Panc1 (cell line): ENCODE data around the gene SERP2. TPM values are rescaled to one million over a fixed set of nuclear protein-coding genes. Genes with fewer than 3 reads are reported as not detected.

Source experiments
- ATAC-seq: fragments of 200-7000 bp; cut with Tn5 transposase; 2 replicates; pipeline ENCODE4 v1.9.1; 2020; ENCODE audit warnings: mild to moderate bottlenecking, moderate library complexity
- BruUV-seq: library from RNA; stranded (reverse); fragments of 400-500 nt; replicated peaks from 2 replicates; lab custom pipeline; 2021; lab: Mats Ljungman, UMichigan
- CTCF ChIA-PET: fragments of 300-600 bp; sonication (Branson Sonifier 250); formaldehyde crosslinking; loops from one replicate; lab custom pipeline; 2022; ENCODE audit warnings: antibody characterized with exemption; lab: Charles Lee
- POLR2A ChIA-PET: fragments of 300-600 bp; sonication (Branson Sonifier 250); formaldehyde crosslinking; loops from one replicate; lab custom pipeline; 2022; ENCODE audit warnings: antibody characterized with exemption; lab: Charles Lee
- DNase-seq: peaks from one replicate; pipeline ENCODE4 v3.0.0-alpha.2; 2010; ENCODE audit warnings: low read depth, low spot score
- H3K27ac ChIP-seq: 2 replicates; pipeline ENCODE4 v1.5.1; 2011; ENCODE audit warnings: mild to moderate bottlenecking, low read length, inconsistent platforms
- H3K27me3 ChIP-seq: fragments of 200-500 bp; sonication (Bioruptor generic); 2 replicates; pipeline ENCODE4 v1.6.0; 2014; ENCODE audit warnings: low read length, inconsistent platforms; ENCODE audit not compliant: control insufficient read depth, insufficient read depth
- H3K36me3 ChIP-seq: fragments of 200-500 bp; sonication (Bioruptor generic); 2 replicates; pipeline ENCODE4 v1.5.1; 2014; ENCODE audit warnings: inconsistent platforms, mild to moderate bottlenecking, low read length, moderate library complexity; ENCODE audit not compliant: control insufficient read depth, insufficient read depth
- H3K4me1 ChIP-seq: 2 replicates; pipeline ENCODE4 v1.5.1; 2011; ENCODE audit warnings: inconsistent platforms, mild to moderate bottlenecking, low read length, moderate library complexity; ENCODE audit not compliant: control insufficient read depth, insufficient read depth
- H3K4me3 ChIP-seq, 2 experiments: 2 replicates each; pipeline ENCODE4 v1.5.1; 2011 to 2012; ENCODE audit warnings: low read depth in 2 of 2, low read length in 2 of 2, mild to moderate bottlenecking in 2 of 2, inconsistent platforms in 1 of 2, moderate library complexity in 1 of 2
- H3K9me3 ChIP-seq: fragments of 200-500 bp; sonication (Bioruptor generic); 2 replicates; pipeline ENCODE4 v1.5.1; 2014; ENCODE audit warnings: low read depth, mild to moderate bottlenecking, inconsistent platforms, low read length, moderate library complexity; ENCODE audit not compliant: control insufficient read depth, insufficient read depth
- CTCF ChIP-seq: fragments of 450-650 bp; IDR thresholded peaks from 2 replicates; pipeline ENCODE4 v1.5.1; 2017; ENCODE audit warnings: mild to moderate bottlenecking
- POLR2AphosphoS5 ChIP-seq: IDR thresholded peaks from 2 replicates; pipeline ENCODE4 v1.6.1; 2012; ENCODE audit warnings: mild to moderate bottlenecking, low read depth, low read length, moderate library complexity
- SIN3A ChIP-seq: IDR thresholded peaks from 2 replicates; pipeline ENCODE4 v1.6.1; 2012; ENCODE audit warnings: low read depth, mild to moderate bottlenecking, low read length, moderate library complexity, borderline replicate concordance; ENCODE audit not compliant: insufficient read depth
- TCF7L2 ChIP-seq: IDR thresholded peaks from 2 replicates; pipeline ENCODE4 v1.6.1; 2011; ENCODE audit warnings: mild to moderate bottlenecking, low read depth, low read length, inconsistent platforms
- in situ Hi-C: cut with HindIII; loops from 2 replicates; pipeline ENCODE4 v1.10.0; 2016; ENCODE audit warnings: low sequenced_read_pairs, low pct_unique_long_range_greater_than_20kb
- intact Hi-C: fragments of 100-400 bp; cut with micrococcal nuclease; formaldehyde crosslinking; loops from one replicate; pipeline ENCODE4 v1.10.0; 2022; ENCODE audit not compliant: unreplicated experiment
- total RNA-seq: library from RNA; stranded (reverse); gene quantifications from one replicate; pipeline ENCODE4 v1.2.1, GENCODE V29; 2021; ENCODE audit not compliant: unreplicated experiment
- TF ChIP-seq, protein P1 (sequence below), 2 experiments: IDR thresholded peaks; 2 replicates each; pipeline ENCODE4 v1.6.1; 2011 to 2012; ENCODE audit warnings: low read depth in 2 of 2, control low read depth in 1 of 2, low read length in 1 of 2, mild to moderate bottlenecking in 1 of 2, moderate library complexity in 1 of 2; ENCODE audit not compliant: insufficient read depth in 1 of 2

SERP2 gene
- total RNA-seq, 1 experiment from 2014 or later = 0.18 TPM

DNA sequence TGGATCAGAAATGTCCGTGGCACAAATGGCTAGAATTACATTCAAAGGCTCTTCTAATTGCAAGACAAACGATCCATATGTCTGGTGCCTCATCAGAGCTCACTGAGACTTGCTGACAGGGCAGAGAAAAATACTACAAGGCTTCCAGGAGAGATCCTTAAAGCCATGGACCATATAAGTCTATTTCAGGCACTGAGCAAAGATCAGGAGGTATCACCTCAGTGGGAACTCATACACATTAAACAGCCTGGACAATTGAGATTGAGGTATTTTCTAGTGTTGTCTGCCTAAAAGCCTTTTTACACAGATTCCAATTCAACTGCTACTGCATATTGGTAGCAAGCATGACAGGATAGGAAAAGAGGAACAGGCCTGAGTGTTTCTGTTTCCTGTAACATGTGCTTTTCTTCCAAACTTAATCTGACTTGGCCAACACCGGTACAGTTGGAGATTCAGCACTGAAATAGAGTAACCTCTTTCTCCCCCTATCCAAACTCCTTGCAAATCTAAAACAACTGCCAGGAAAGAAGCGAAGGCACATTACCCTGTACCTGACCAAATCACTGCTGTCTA, 65.9 kb downstream of the SERP2 start:
- no peak for DNase-seq
- H3K27me3 ChIP-seq = no peaks in the 10 kb centered on the region
- POLR2A ChIA-PET = no interaction called here

DNA sequence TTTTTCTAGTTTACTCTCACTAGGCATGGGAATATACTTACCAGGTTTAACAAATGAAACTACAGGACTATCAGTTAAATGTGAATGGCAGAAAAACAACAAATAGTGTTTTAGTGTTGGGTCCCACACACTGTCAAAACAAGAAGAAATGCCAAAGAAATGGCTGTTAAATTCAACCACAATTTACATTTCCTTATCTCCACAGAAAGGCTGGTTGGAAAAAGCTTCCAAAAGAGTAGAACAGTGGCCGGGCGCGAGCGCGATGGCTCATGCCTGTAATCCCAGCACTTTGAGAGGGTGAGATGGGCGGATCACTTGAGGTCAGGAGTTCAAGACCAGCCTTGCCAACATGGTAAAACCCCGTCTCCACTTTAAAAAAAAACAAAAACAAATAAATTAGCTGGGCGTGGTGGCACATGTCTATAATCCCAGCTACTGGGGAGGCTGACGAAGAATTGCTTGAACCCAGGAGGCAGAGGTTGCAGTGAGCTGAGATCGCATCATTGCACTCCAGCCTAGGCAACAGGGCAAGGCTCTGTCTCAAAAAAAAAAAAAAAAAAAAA, 66.5 kb downstream of the SERP2 start:
- no TSS peak for BruUV-seq

More for the DNA sequence above, 65.9 kb downstream of the SERP2 start:
- Histone ChIP-seq H3K36me3 (peaks cover 9% of the 10 kb centered on the region; the same call in 1 of the 2 replicates), H3K9me3 (no peaks in the 10 kb centered on the region), H3K27ac (no peak overlapping the region), H3K4me1 (peaks cover 6% of the 10 kb centered on the region; the same call in 1 of the 2 replicates), H3K4me3 (no peak overlapping the region)
- intact Hi-C loops (no loop called here), in situ Hi-C loops (no loop called here)
- no peak for ATAC-seq
- TF ChIP-seq CTCF (no peak), POLR2AphosphoS5 (no peak), TCF7L2 (no peak), SIN3A (no peak)
- TF ChIP-seq, protein P1, sequence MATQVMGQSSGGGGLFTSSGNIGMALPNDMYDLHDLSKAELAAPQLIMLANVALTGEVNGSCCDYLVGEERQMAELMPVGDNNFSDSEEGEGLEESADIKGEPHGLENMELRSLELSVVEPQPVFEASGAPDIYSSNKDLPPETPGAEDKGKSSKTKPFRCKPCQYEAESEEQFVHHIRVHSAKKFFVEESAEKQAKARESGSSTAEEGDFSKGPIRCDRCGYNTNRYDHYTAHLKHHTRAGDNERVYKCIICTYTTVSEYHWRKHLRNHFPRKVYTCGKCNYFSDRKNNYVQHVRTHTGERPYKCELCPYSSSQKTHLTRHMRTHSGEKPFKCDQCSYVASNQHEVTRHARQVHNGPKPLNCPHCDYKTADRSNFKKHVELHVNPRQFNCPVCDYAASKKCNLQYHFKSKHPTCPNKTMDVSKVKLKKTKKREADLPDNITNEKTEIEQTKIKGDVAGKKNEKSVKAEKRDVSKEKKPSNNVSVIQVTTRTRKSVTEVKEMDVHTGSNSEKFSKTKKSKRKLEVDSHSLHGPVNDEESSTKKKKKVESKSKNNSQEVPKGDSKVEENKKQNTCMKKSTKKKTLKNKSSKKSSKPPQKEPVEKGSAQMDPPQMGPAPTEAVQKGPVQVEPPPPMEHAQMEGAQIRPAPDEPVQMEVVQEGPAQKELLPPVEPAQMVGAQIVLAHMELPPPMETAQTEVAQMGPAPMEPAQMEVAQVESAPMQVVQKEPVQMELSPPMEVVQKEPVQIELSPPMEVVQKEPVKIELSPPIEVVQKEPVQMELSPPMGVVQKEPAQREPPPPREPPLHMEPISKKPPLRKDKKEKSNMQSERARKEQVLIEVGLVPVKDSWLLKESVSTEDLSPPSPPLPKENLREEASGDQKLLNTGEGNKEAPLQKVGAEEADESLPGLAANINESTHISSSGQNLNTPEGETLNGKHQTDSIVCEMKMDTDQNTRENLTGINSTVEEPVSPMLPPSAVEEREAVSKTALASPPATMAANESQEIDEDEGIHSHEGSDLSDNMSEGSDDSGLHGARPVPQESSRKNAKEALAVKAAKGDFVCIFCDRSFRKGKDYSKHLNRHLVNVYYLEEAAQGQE (IDR thresholded peaks at IDR 0.05; ENCODE audit: insufficient read depth in 1 of 2, low read depth in 2 of 2, low read length in 1 of 2) = no peak
- no TSS peak for BruUV-seq
- CTCF ChIA-PET = no interaction called here

More for the DNA sequence above, 66.5 kb downstream of the SERP2 start:
- Histone ChIP-seq H3K4me1 (peaks cover 6% of the 10 kb centered on the region; the same call in 1 of the 2 replicates), H3K4me3 (no peak overlapping the region), H3K9me3 (no peaks in the 10 kb centered on the region), H3K36me3 (peaks cover 9% of the 10 kb centered on the region; the same call in 1 of the 2 replicates), H3K27ac (no peak overlapping the region), H3K27me3 (no peaks in the 10 kb centered on the region)
- no peak for TF ChIP-seq CTCF
- no peak for TF ChIP-seq TCF7L2
- TF ChIP-seq POLR2AphosphoS5 = no peak
- TF ChIP-seq SIN3A = no peak
- ATAC-seq (no peak), DNase-seq (no peak)
- ChIA-PET POLR2A (no interaction called here), CTCF (no interaction called here)
- in situ Hi-C loops (no loop called here), intact Hi-C loops (no loop called here)

Other genes starting within 250 kb of the SERP2 start
- 31.8 TPM for gene TSC22D1, start 202.5 kb downstream of the SERP2 start, total RNA-seq